ENCODE results near the gene AQP9.
"Not testable (repeated sequence)": the region's sequence is repeated elsewhere in the genome, so short reads cannot be mapped to it uniquely, and the experiment has no call there.

Gene AQP9, protein sequence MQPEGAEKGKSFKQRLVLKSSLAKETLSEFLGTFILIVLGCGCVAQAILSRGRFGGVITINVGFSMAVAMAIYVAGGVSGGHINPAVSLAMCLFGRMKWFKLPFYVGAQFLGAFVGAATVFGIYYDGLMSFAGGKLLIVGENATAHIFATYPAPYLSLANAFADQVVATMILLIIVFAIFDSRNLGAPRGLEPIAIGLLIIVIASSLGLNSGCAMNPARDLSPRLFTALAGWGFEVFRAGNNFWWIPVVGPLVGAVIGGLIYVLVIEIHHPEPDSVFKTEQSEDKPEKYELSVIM

DNA sequence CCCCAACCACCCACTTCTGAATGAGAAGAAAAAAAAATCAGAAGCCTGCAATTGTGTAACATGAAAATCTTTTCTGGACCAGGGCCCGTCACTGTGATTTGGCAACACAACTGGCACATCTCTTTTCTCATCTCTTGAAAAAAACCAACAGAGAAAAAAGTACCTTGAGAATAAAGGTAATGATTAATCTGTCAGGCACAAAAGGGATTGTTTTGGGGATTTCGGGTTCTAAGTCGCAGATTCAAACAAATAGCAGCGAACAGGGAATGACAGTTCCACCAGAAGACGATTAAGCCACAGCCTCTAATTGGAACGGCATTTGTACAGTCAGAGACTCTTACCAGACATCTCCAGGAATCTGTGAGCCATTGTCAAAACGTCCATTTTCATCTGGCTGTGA is at the start of gene AQP9:
AQP9 (plus strand) TSS at position 276 of the 400 bp plus-strand sequence. CDS start 185 bp downstream, outside the sequence.
- no peak for DNase-seq

DNA sequence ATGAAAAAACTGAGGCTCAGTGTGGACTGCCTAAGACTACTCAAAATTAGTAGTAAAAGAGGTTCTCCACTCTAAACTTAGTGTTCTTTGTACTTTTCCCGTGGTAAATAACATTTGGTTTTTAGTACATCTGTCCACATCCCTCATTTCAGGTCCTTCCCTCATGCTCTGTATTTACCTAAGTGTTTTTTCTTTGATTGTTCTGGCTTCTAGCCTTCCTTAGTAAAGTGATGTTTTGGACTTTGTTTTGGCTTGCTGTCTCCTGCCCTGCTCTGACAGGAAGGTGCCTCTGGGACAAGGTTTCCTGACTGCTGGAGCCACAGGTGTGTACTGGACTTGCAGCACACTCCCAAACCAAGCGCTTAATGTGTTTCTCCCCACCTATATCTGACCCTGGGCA is 42.8 kb upstream of the AQP9 start:
- no peak for DNase-seq

DNA sequence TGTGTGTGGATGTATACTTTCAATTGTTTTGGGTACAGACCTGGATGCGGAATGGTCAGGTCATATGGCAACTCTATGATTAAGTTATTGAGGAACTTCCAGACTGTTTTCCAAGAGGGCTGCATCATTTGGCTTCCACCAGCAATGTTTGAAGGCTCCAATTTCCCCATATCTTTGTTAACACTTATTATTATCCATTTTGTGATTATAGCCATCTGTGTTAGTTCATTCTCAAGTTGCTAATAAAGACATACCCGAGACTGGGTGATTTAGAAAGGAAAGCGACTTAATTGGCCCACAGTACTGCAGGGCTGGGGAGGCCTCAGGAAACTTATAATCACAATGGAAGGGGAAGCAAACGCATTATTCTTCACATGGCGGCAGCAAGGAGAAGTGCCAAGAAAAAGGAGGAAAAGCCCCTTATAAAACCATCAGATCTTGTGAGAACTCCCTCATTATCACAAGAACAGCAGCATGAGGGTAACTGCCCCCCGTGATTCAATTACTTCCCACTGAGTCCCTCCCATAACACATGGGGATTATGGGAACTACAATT is 41.6 kb upstream of the AQP9 start:
- no peak for DNase-seq

DNA sequence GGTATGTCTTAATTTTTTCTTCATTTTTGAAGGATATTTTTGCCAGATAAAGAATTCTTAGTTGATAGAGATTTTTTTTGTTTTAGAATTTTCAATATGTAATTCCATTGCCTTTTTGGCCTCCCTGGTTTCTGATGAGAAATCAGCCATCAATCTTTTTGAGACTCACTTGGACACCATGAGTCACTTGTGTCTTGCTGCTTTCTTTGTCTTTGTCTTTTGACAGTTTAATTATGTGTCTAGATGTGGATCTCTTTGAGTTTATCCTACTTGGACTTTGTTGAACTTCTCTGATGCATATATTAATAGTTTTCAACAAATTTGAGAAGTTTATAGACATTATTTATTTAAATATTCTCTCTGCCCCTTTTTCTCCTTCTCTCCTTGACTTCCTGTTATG is 34.7 kb upstream of the AQP9 start:
- no peak for DNase-seq

DNA sequence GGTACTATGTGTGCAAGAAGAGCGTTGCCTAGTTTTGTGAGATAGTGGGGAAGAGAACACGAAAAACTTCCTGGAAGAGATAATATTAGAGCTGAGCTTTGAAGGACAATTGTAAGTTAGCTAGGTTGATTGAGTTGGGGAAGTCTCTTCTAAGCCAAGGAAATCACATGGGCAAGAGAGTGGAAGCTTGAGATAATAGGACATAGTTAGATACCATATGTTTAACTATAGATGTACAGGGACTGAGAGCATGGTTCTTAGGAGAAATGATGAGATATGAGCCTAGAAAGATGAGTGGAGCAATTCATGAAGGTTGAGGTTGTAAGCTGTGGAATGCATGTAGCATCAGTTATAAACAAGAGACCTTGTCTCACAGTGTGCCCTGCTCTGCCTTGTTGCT is 30.1 kb upstream of the AQP9 start:
- DNase-seq = no peak

DNA sequence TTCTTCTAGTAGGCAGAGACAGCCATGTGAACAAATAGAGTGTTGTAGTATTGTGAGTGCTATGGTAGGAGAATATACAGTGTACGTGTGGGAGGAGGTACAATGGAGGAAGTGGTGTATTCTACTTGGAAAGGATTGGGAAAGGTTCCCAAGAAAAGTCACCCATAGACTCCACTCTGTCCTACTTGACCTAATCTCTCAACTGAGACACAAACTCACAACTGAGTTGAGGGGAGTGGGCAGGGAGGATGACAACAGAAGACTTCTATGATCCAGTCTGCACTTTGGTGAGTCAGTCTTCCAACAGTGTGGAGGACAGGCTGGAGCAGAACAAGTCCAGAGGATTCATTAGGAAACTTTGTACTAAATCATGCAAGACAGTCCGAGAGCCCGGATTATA is 28.8 kb upstream of the AQP9 start:
- DNase-seq = no peak

DNA sequence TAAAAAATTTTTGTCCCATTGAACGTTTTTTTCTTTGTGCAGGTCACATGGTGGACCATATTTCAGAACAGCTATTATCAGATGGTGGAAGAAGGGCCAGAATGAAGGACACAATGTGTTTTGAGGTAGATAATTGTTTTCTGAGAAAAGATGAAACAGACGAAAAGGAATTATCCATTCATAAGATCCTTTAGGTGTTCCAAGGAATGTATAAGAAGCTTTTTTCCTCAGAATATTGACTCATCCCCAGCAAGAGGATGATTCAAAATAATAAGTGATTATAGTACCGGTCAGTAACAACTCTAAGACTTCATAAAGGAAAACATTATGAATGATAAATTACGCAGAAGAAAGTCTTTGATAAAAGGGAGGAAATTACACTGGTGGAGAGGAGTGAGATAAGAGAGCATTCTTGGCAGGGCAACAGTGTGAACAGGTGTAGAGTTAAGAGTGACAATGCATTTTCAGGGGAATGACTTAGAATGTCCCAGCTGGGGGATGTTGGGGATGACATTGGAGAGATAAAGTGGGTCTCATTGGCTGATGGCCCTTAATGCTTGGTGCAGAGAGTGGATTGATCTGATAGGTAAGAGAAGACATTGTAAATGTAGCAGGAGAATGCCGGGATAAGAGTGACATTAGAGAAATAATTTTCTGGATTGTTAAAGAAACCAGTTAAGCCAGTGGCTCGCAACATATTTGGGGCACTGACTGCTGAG is 27.0 kb upstream of the AQP9 start:
- DNase-seq = peak; percentile 62

DNA sequence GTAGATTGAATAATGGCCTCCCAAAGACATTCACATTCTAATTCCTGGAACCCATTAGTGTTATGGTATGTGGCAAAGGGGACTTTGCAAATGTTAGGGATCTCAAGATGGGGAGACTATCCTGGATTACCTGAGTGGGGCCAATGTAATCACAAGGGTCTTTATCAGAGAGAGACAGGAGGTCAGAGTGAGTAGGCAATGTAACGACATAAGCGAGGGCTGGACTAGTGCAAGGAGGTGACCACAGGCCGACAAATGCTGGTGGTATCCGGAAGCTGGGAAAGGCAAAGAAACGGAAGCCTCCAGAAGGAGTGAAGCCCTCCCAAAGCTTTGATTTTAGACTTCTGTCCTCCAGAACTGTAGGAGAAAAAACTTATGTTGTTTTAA is 26.5 kb upstream of the AQP9 start:
- no peak for DNase-seq

DNA sequence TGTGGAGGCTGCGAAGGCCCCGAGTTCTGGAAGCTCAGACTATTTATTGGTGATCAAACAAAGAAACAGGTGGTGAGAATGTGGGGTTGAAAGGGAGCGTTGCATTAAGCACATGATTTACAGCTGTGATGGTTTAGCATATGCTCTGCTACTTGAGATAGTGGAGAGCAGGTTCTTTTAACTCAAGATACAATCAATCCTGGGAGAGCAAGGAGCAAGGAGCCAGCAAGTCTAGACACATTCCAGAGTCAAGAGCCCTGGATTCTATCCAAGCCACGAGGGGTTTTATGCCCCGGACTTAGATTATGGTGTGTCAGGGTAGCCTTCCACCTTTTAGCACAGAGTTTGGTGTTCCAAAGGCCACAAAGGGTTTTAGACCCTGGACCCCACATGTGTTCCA is 24.8 kb upstream of the AQP9 start:
- not testable (repeated sequence) for DNase-seq

DNA sequence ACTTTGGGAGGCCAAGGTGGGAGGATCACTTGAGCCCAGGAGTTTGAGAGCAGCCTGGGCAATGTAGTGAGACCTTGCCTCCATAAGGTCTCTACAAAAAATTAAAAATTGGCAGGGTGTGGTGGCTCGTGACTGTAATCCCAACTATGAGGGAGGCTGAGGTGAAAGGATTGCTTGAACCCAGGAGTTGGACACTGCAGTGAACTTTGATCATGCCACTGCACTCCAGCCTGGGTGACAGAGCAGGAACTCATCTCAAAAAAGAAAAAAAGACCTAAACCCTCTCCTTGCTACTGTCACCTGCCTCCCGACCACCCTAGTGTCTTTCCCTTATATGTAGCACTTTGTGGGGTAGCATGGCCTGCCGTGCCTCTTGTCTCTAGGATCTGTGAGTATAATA is 23.8 kb upstream of the AQP9 start:
- DNase-seq = no peak

DNA sequence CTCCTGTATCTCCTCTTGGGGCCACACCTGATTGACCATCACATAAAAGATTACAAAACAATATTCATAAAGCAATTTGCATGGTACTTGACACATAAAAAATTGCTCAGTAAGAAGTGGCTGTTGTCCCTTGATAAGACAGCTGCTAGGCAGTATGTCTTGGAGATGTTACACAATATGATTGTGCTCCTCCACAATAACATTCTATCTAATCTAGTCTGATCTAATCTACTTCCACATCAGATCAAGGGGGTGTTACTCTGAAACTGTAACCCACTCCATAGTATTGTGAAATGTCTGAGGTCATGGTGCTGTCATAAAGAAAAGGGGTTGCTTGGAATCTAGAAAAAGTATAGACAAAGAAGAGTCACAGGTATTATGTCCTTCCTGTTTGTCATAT is 23.4 kb upstream of the AQP9 start:
- peak; percentile 55 for DNase-seq

DNA sequence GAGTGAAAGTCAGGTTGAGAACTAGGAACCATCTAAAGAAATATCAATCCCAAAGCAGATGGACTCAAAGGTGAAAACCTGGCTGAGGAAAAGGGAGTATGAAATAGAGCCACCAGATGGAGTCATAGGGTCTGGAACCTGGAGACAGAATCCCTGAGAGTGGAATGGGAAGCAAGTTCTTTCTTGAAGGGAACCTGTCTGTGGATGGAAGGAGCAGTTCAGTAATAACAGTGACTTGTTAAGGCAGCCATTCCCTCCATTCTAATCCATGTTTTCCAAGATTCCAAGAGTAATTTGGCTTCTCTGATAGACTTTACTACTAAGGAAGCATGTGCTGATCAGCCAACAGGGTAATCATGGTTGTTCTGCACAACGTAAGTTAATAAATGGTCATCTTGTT is 22.5 kb upstream of the AQP9 start:
- DNase-seq = no peak

DNA sequence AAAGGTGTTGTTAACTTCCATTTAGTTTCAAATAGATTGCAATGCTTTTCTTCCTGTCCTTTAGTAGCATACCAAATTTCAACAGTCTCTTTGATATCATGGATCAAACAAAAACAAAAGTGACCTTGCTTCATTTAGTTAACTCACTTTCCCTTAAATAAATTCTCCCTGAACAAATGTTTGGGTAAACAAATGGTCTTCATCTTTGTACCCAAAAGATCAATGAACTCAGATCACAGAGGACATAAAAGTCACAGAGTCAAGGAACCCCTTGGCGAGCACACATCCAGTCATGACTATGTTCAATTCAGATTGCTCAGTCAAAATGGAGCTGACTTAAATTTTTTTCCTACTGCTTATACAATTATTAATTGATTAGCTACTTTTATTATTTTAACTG is 20.6 kb upstream of the AQP9 start:
- DNase-seq = no peak

DNA sequence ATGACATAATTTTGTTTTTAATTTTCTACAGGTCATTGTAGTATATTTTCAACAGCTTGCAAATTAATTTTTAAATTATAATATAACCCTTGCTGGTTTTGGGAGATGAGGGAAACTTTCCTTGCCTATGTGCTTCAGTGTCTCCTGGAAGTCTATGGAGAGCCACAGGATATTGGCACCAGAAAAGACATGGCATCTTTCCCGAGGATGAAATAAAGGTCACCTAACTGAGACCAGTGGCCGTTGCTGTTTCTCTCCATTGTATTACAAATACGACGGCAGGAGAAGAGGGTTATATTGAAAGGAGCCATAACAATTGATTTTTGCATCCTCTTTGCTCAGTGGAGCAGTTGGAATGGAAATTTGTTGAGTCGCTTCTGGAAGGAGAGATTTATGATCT is 19.9 kb upstream of the AQP9 start:
- DNase-seq = no peak

DNA sequence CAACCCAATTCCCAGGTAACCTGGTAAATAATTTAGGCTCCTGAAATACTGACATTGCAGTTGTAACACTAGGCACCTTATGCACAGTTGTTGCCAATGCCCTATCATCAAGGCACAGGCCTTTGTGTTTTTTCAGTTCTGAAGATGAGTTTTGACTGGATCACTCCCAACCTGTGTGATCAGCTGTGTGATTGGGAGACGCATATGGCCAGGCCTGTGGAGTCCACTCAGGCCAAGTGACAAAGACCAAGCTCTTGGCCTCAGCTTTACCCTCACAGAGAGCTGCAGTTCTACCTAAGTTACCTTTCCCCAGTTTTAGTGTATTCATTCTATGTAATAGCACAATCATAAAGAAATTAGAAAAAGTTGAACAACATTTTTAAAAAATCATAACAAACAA is 19.2 kb upstream of the AQP9 start:
- no peak for DNase-seq

DNA sequence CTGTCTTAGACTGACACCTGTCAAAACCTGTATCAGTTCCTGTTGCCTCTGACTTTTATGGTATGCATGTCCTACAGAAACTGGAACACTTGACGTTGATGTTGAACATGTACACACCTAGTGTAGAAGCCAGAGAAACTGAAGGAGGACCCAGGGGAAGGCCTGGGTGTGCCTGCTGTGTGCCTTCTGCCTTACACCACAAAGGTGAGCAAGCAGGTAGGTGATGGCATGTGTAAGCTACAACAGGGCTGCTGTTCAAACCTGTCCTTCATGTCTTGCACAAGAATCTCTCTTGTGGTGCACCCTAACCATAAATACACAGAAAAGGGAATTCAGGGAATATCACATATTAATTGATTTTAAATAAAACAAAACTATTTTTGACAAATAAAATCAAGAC is 13.6 kb upstream of the AQP9 start:
- DNase-seq = no peak

DNA sequence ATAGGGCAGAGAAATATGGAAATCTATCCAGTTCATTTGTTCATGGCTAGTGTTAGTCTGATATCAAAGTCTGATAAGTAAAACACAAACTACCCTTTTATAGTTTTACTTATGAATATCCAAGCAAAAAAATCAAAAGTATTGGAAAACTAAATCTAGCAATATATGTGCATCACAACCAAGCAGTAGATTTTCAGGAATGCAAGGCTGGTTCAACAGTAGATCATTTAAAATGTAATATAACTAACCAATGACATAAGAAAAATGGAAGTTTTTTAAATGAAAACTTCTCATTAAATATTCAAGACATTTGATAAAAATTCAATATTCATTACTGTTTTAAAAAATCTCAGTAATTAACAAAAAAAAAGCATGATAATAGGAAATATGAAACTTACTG is 12.8 kb upstream of the AQP9 start:
- DNase-seq = no peak

DNA sequence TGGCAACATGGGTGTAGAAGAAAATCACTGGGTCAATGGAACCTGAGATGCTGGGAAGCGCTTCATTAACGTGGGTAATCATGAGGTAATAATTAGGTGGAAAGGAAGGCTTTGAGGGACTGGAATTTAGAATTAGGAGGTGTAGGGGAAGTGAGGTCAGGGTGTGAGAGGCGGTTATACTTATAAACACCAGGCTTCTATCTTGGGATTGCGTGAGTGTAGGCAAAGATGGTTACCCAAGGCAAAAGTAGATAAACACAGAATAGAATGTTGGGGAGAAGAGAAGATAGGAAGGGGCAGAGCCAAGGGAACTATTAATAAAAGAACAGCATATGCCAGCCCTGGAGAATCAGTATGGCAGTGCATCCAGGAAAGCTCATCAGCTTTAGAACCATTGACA is 3.3 kb upstream of the AQP9 start:
- DNase-seq = no peak

DNA sequence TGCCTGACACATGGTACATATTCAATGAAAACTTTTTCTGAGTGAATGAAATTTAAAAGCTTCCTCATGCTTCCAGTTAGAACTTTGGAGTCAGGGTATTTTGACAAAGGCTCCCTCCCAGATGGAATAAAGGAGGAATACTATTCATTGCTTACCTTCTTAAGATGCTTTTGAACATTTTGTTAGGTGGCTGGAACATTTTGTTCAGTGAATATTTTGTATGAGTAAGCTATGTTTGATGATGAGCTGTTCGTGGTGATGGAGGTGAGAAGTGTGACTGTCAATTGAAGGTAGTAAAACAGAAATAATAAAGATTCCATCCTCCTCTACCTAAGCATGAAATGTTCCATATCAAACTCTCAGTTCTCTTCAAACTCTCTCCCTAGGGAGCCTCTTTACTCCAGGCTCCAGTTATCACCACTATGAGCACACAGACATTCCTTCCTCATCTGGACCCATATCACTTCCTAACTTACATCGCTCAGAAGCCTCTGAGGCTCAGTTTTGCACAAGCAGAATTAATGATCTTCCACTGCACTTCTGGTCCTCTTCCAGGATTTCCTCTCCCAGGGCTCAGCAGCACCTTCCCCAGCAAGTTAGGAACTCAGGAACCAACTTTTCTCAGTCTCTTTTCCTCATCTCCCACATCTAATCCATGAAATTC is 2.5 kb upstream of the AQP9 start:
- no peak for DNase-seq

DNA sequence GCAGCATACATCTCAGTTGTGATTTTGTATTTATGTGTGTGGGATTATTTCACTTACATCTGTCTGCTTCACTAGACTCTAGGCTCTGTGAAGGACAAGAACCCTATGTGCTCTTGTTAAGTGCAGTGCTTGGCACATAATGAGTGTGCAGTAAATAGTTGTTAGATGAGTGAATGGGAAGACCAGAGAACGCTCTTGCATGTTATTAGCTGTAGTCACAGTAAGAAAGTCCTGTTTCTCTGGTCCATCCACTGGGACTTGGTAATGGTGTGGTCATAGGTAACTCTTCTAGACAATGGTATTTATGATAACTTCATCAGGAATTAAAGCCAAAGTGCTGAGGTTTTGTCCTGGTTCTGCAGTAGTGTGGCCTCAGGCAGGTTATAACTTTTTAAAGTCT is 1.4 kb upstream of the AQP9 start:
- DNase-seq = no peak

DNA sequence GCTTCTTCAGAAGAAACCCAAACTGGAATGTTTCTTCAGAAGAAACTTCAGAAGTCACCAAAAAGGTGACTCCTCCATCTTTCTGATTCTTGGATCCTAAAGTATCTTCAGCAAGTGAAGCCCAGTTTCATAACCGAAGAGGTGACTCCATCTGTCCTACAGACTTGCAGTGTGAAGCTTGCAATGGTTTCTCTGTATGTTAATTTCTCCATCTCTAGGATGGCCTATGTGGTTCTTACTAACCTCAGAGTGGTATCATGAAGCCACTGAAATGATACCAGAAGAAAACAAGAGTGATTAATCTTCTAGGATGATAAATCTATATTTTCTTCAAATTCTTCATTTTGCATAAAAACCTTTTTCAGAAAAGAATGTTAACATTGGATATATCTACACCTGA is 495 bp upstream of the AQP9 start:
- DNase-seq = no peak

DNA sequence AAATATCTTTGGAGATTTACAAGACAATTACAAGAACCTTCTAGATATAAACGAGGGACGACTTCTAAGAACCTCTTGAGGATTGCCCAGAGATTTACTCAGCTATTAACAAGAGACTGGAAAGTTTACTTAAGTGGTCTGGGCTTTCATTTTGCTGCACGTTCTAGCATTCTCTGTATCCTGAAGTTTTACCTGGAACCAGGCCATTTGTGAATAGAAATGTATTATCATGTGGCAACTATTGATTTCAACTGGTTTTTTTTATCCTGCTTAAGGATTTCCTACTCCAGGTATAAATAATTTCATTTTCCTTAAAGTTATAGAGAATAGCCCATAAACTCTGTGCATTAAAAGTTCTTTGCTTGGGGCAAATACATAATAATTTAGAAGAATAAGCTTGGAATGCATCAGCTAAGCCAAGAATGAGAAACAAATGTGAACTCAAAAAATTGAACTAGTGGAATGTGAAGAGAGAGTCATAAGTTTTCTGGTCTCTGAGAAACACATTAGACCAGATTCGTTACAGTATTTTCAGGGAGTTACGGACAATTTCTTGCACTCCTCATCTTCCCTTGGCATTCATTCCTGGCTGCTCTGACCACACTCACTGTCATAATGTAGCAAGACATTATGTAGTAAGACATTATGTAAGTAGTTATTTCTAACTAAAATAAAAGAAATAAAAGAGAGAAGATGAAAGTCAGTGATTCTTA is 1.3 kb downstream of the AQP9 start:
- no peak for DNase-seq

DNA sequence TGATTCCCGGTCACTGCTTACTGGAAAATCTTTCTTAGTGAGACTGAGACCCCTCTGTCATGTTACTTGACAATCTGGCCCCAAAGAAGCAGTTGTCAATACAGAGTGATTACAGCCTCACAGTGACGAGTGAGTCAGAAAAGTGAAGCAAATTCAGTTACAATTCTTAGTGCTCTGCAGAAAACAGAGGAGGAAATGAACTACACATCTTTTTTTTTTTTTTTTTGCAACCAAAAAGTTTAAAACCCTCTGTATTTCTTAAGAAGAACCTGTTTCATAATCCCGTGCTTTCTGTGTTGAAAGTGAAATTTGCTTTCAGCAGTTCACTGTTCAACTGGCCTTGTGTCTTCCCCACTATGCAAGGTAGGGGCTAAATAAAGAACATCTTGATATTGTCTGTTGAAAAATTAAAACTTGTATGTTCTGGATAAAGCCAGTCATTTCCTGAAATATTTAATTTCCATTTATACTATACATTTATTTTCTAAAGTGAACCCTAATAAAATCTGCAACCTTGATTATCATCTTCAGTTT is 1.9 kb downstream of the AQP9 start:
- DNase-seq = peak; percentile 47
